Sigmoid colon (tissue), 3 donors: ENCODE results near the gene JDP2.

Source experiments
- CTCF ChIP-seq, 4 experiments: fragments of 450-650 bp in 3 of 4; fragments of 200-600 bp in 1 of 4; IDR thresholded peaks; one replicate each; pipeline ENCODE4 v1.5.1; 2016 to 2019; ENCODE audit warnings: antibody characterized with exemption in 4 of 4, mild to moderate bottlenecking in 3 of 4, moderate library complexity in 2 of 4
- POLR2A ChIP-seq, 2 donors: fragments of 450-650 bp; IDR thresholded peaks; one replicate each; pipeline ENCODE4 v1.6.1; 2016; ENCODE audit warnings: antibody characterized with exemption in 2 of 2, mild to moderate bottlenecking in 2 of 2, moderate library complexity in 2 of 2

- TF ChIP-seq CTCF (IDR thresholded peaks at IDR 0.05) (no peak), POLR2A (IDR thresholded peaks at IDR 0.05) (no peak)
Observed at GRCh38 chr14:75442642-75443041, 14.8 kb downstream of the JDP2 start.
